OCI-LY1 (cell line): Measurements from ENCODE around the gene INPP5B.
A peak's percentile ranks its signal among the peaks of the same experiment; 100 is the strongest.

ENCODE experiments used
- H2AFZ ChIP-seq: fragments of 200-600 bp; sonication (generic), shearing (Covaris generic); 2 replicates; pipeline ENCODE4 v1.6.0; 2014; ENCODE audit warnings: antibody characterized with exemption, mild to moderate bottlenecking, low read length
- H3F3A ChIP-seq: fragments of 200-600 bp; sonication (generic), shearing (Covaris generic); 2 replicates; pipeline ENCODE4 v1.6.0; 2014; ENCODE audit warnings: mild to moderate bottlenecking, antibody characterized with exemption, low read length, moderate library complexity; ENCODE audit not compliant: insufficient read depth
- H3K27ac ChIP-seq: fragments of 200-600 bp; sonication (generic); 2 replicates; pipeline ENCODE4 v1.5.1; 2014; ENCODE audit warnings: low read length, mixed run types, mild to moderate bottlenecking, low read depth; ENCODE audit not compliant: poor library complexity, severe bottlenecking
- H3K27me3 ChIP-seq: fragments of 200-600 bp; sonication (generic); 2 replicates; pipeline ENCODE4 v1.6.0; 2014; ENCODE audit warnings: antibody characterized with exemption, mild to moderate bottlenecking, low read length, moderate library complexity; ENCODE audit not compliant: insufficient read depth
- H3K36me3 ChIP-seq: fragments of 200-600 bp; sonication (generic); 2 replicates; pipeline ENCODE4 v1.6.1; 2014; ENCODE audit warnings: mild to moderate bottlenecking, antibody characterized with exemption, low read length, moderate library complexity, mixed read lengths; ENCODE audit not compliant: insufficient read depth
- H3K4me1 ChIP-seq: fragments of 200-600 bp; sonication (generic); 2 replicates; pipeline ENCODE4 v1.5.1; 2014; ENCODE audit warnings: mild to moderate bottlenecking, low read length, moderate library complexity; ENCODE audit not compliant: insufficient read depth, severe bottlenecking
- H3K4me2 ChIP-seq: fragments of 200-600 bp; sonication (generic), shearing (Covaris generic); 2 replicates; pipeline ENCODE4 v1.6.1; 2014; ENCODE audit warnings: low read length
- H3K4me3 ChIP-seq: fragments of 200-600 bp; sonication (generic); 2 replicates; pipeline ENCODE4 v1.5.1; 2014; ENCODE audit warnings: low read length, low read depth, mild to moderate bottlenecking, mixed read lengths; ENCODE audit not compliant: poor library complexity, severe bottlenecking
- H3K79me2 ChIP-seq: fragments of 200-600 bp; shearing (Covaris generic); 2 replicates; pipeline ENCODE4 v1.6.1; 2016; ENCODE audit warnings: mixed run types, low read length, mixed read lengths; ENCODE audit not compliant: insufficient read depth
- H3K9ac ChIP-seq: fragments of 200-600 bp; sonication (generic), shearing (Covaris generic); 2 replicates; pipeline ENCODE4 v1.6.1; 2014; ENCODE audit warnings: mild to moderate bottlenecking, low read length, mixed read lengths
- H3K9me2 ChIP-seq: fragments of 200-600 bp; sonication (generic), shearing (Covaris generic); 2 replicates; pipeline ENCODE4 v1.6.1; 2014; ENCODE audit warnings: low read depth, mild to moderate bottlenecking, low read length, mixed read lengths
- H3K9me3 ChIP-seq: fragments of 200-600 bp; shearing (Covaris generic); 2 replicates; pipeline ENCODE4 v1.6.1; 2014; ENCODE audit warnings: low read length, mixed read lengths
- H4K20me1 ChIP-seq: fragments of 200-600 bp; sonication (generic), shearing (Covaris generic); 2 replicates; pipeline ENCODE4 v1.6.0; 2016; ENCODE audit warnings: mild to moderate bottlenecking, low read length; ENCODE audit not compliant: insufficient read depth
- CTCF ChIP-seq: fragments of 200-600 bp; sonication (generic), shearing (Covaris generic); IDR thresholded peaks from 2 replicates; pipeline ENCODE4 v1.5.1; 2017; ENCODE audit warnings: mild to moderate bottlenecking, antibody characterized with exemption, low read length, moderate library complexity, mixed read lengths
- EZH2 ChIP-seq: fragments of 200-600 bp; sonication (generic), shearing (Covaris generic); IDR thresholded peaks from 2 replicates; pipeline ENCODE4 v1.8.0; 2017; ENCODE audit warnings: borderline replicate concordance, mixed run types, mild to moderate bottlenecking, antibody characterized with exemption, low read length, moderate library complexity, mixed read lengths

Gene INPP5B

GRCh38 chr1:37945251-37945650 is 1.6 kb downstream of the INPP5B start:
- Histone ChIP-seq H3K4me2 (peak overlapping the region; percentile 97; the same call in 1 of the 2 replicates), H3F3A (no peaks in the 10 kb centered on the region), H3K4me1 (peaks cover 33% of the 10 kb centered on the region), H3K27me3 (no peaks in the 10 kb centered on the region), H3K9ac (no peak overlapping the region; the same call in 1 of the 2 replicates), H3K79me2 (no peaks in the 10 kb centered on the region), H3K36me3 (no peaks in the 10 kb centered on the region; the same call in 1 of the 2 replicates), H3K27ac (no peak overlapping the region), H3K9me2 (no peaks in the 10 kb centered on the region), H3K9me3 (no peaks in the 10 kb centered on the region), H3K4me3 (no peak overlapping the region), H2AFZ (no peak overlapping the region), H4K20me1 (no peaks in the 10 kb centered on the region)
- TF ChIP-seq EZH2 (no peak), CTCF (no peak)

- Histone ChIP-seq H2AFZ (no peak overlapping the region), H3K4me2 (no peak overlapping the region), H3K9ac (no peak overlapping the region), H3K4me1 (peaks cover 37% of the 10 kb centered on the region), H3K27ac (no peak overlapping the region), H3K9me3 (no peaks in the 10 kb centered on the region), H3F3A (no peaks in the 10 kb centered on the region), H3K4me3 (no peak overlapping the region), H4K20me1 (no peaks in the 10 kb centered on the region), H3K27me3 (no peaks in the 10 kb centered on the region), H3K36me3 (no peaks in the 10 kb centered on the region; the same call in 1 of the 2 replicates), H3K79me2 (no peaks in the 10 kb centered on the region), H3K9me2 (no peaks in the 10 kb centered on the region)
- TF ChIP-seq EZH2 (no peak), CTCF (no peak)
Measured at GRCh38 chr1:37944816-37945215, 2.0 kb downstream of the INPP5B start.

- no peak for TF ChIP-seq CTCF
- no peak for TF ChIP-seq EZH2
- no peaks in the 10 kb centered on the region for H4K20me1 ChIP-seq
- no peak overlapping the region for H3K4me2 ChIP-seq
- no peaks in the 10 kb centered on the region for H3K9me2 ChIP-seq
- H3F3A ChIP-seq, result no peaks in the 10 kb centered on the region
- H3K79me2 ChIP-seq, result no peaks in the 10 kb centered on the region
- H3K9me3 ChIP-seq, result no peaks in the 10 kb centered on the region
- H3K27me3 ChIP-seq, result no peaks in the 10 kb centered on the region
- no peak overlapping the region for H3K27ac ChIP-seq
- H3K9ac ChIP-seq, result no peak overlapping the region
- H3K4me3 ChIP-seq, result no peak overlapping the region
- H2AFZ ChIP-seq, result no peak overlapping the region
- H3K36me3 ChIP-seq, result no peaks in the 10 kb centered on the region; the same call in 1 of the 2 replicates
- H3K4me1 ChIP-seq, result peaks cover 39% of the 10 kb centered on the region
Measured at GRCh38 chr1:37944086-37944763, 2.6 kb downstream of the INPP5B start.
